Spleen (tissue), 7 donors: Measurements from ENCODE around the gene BAAT.

ENCODE experiments used
- POLR2A ChIP-seq, 3 donors: fragments of 450-650 bp; IDR thresholded peaks; one replicate each; pipeline ENCODE4 v1.5.1; 2017; ENCODE audit warnings: antibody characterized with exemption in 3 of 3, mild to moderate bottlenecking in 1 of 3
- POLR2AphosphoS5 ChIP-seq, 3 donors: sonication (generic); formaldehyde crosslinking; IDR thresholded peaks; one replicate each; pipeline ENCODE4 v1.5.1; 2017; ENCODE audit warnings: antibody characterized with exemption in 3 of 3
- TF ChIP-seq, protein P1 (sequence below), 11 experiments: fragments of 200-600 bp in 7 of 11; fragments of 450-650 bp in 4 of 11; sonication (generic) in 4 of 11; IDR thresholded peaks in 8 of 11; conservative IDR thresholded peaks in 3 of 11; 1 replicate in 7 of 11; 2 replicates in 4 of 11; pipeline versions ENCODE4 v1.4.0 to v1.8.0; 2016 to 2021; ENCODE audit warnings: antibody characterized with exemption in 11 of 11, inconsistent platforms in 4 of 11, mild to moderate bottlenecking in 1 of 11
- donor health status: DM: no; HTN: no; CAD: no; lungs with moderate emphysema.
- donor health status: DM: no; HTN: no; CAD: no.
- donor health status: DM: no; HTN: no; CAD: no.

DNA sequence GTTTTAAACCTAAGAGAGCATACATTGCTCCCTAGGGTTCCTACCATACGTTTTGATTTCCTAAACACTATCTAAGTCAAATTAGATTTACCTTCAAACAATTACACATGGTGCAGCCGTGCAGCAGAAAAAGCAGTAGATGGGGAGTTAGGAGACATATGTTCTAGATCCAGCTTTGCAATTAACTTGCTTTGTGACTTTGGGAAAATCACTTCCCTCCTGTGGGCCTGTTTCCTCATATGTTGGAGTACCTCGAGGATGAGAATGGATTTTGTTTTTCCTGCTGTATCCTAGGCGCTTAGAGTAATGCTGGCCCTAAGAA is 12.9 kb upstream of the BAAT start:
- TF ChIP-seq, protein P1, sequence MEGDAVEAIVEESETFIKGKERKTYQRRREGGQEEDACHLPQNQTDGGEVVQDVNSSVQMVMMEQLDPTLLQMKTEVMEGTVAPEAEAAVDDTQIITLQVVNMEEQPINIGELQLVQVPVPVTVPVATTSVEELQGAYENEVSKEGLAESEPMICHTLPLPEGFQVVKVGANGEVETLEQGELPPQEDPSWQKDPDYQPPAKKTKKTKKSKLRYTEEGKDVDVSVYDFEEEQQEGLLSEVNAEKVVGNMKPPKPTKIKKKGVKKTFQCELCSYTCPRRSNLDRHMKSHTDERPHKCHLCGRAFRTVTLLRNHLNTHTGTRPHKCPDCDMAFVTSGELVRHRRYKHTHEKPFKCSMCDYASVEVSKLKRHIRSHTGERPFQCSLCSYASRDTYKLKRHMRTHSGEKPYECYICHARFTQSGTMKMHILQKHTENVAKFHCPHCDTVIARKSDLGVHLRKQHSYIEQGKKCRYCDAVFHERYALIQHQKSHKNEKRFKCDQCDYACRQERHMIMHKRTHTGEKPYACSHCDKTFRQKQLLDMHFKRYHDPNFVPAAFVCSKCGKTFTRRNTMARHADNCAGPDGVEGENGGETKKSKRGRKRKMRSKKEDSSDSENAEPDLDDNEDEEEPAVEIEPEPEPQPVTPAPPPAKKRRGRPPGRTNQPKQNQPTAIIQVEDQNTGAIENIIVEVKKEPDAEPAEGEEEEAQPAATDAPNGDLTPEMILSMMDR (IDR thresholded peaks at IDR 0.05 in 8 of 11, conservative IDR thresholded peaks at IDR 0.05 in 3 of 11) = no peak
- no peak for TF ChIP-seq POLR2A (IDR thresholded peaks at IDR 0.05)
- no peak for TF ChIP-seq POLR2AphosphoS5 (IDR thresholded peaks at IDR 0.05)
